ENCODE measurements around the gene AKR1B1. TPM values are rescaled to one million over a fixed set of nuclear protein-coding genes. Genes with fewer than 3 reads are reported as not detected.

AKR1B1 gene
- total RNA-seq, 1 donor: 542 TPM

GRCh38 chr7:134448356-134449229 is 10.3 kb downstream of the AKR1B1 start:
- peak; percentile 86 for DNase-seq (ENCODE audit: low read depth)
- H3K4me3 ChIP-seq (ENCODE audit: low read depth, low read length): no peak overlapping the region
- no peak for TF ChIP-seq CTCF (IDR thresholded peaks at IDR 0.05; ENCODE audit: insufficient read depth, low read depth, low read length)

GRCh38 chr7:134447383-134447782 is 11.5 kb downstream of the AKR1B1 start:
- no peak for TF ChIP-seq CTCF (IDR thresholded peaks at IDR 0.05; ENCODE audit: insufficient read depth, low read depth, low read length)
- H3K4me3 ChIP-seq (ENCODE audit: low read depth, low read length): no peak overlapping the region
- DNase-seq (ENCODE audit: low read depth): no peak

- H3K4me3 ChIP-seq (ENCODE audit: low read depth, low read length): no peak overlapping the region
- no peak for DNase-seq (ENCODE audit: low read depth)
- no peak for TF ChIP-seq CTCF (IDR thresholded peaks at IDR 0.05; ENCODE audit: insufficient read depth, low read depth, low read length)
Observed at GRCh38 chr7:134446923-134447322, 12.0 kb downstream of the AKR1B1 start.

GRCh38 chr7:134446446-134446845 is 12.5 kb downstream of the AKR1B1 start:
- no peak for TF ChIP-seq CTCF (IDR thresholded peaks at IDR 0.05; ENCODE audit: insufficient read depth, low read depth, low read length)
- DNase-seq (ENCODE audit: low read depth): no peak
- H3K4me3 ChIP-seq (ENCODE audit: low read depth, low read length): no peak overlapping the region

- no peak overlapping the region for H3K4me3 ChIP-seq (ENCODE audit: low read depth, low read length)
- TF ChIP-seq CTCF (IDR thresholded peaks at IDR 0.05; ENCODE audit: insufficient read depth, low read depth, low read length): no peak
- no peak for DNase-seq (ENCODE audit: low read depth)
Observed at GRCh38 chr7:134444961-134445315, 14.0 kb downstream of the AKR1B1 start.

GRCh38 chr7:134444198-134444960 is 14.5 kb downstream of the AKR1B1 start:
- DNase-seq (ENCODE audit: low read depth): no peak

More at GRCh38 chr7:134444198-134444960, 14.5 kb downstream of the AKR1B1 start:
- no peak overlapping the region for H3K4me3 ChIP-seq (ENCODE audit: low read depth, low read length)
- peak; percentile 20 for TF ChIP-seq CTCF (IDR thresholded peaks at IDR 0.05; ENCODE audit: insufficient read depth, low read depth, low read length)
